UCSD-AML1 (cell line): ENCODE results near the gene TFB2M.

Source experiments
- DNase-seq: peaks from one replicate; lab custom pipeline; 2025; ENCODE audit not compliant: unreplicated experiment; lab: John Stamatoyannopoulos, UW

Gene TFB2M

DNA sequence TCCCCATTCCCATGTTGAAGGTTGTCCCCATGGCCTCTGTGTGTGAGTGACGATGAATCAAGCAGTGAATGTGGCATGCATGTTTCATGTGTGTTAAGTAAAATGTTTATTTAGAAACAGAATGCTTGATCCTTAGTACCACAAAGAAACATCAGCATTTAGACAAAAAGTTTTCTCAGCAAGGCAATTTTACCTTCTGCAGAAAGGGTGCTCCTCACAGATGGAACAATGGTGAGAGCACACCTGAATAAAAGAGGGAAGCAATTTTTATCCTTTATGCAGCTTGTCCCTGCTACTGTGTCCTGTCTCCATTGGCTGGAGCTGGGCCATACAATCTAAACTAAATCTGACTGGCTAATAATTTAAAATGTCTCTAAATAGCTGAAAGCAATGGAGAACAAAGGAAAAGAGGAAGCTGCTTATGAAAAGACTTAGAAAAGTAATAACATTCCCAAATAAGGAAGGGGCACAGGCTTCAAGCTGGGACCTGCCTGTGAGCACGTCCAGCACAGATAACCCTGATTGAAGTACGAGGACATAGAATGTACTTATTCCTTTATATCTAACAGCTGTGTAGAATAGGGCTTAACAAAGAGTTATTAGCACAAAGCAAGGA, 50.6 kb downstream of the TFB2M start:
- no peak for DNase-seq

DNA sequence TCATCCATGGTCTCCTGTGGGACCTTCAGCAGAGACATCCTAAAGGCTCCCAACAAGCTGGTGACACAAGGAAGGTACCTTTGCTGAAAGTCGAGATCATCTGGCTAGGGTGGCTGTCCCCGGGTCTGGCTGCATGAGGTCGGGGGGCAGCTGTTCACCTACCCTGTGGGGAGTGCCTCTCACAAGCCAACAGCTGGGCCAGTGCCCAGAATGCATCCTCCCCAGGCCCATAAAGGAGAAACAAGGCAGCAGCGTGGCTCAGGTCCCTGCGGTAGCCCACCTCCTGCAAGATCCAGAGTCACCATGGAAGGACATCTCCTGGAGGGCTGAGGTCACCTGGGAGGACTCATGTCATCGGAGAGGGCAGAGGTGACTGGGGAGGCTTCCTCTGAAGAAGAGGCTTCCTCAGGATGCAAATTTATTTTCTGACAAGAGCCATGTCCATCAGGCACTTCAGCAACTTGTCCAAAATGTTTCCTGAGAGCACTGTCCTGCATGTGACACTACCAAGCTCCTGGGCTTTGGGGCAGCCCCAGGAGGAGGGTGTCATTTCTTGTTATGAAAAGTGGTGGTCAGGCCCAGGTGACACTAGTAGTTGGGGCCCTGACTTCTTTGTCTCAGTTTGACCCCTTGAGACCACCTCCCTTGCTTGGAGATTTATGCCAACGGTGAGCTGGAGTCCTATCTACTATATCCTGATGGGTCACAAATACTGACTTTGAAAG, 52.3 kb downstream of the TFB2M start:
- DNase-seq, result no peak

DNA sequence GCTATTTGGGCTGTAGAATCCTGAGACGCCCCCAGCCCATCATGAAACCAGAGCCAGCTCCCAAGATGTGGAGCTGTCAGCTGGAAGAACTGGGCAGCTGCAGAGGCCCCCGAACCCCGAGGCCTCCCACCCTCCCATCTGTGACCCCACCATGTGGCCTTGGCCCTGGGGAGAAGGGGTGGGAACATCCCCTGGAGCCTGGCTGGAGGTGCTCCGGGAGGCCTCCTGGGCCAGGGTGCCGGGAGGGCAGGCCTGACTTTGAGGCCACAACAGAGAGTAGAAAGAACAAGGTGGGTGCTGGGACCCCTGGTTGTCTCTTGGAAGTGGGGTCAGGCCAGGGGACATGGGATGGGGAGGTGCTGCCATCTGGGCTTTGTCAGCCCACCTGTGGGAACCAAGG, 53.0 kb downstream of the TFB2M start:
- no peak for DNase-seq

DNA sequence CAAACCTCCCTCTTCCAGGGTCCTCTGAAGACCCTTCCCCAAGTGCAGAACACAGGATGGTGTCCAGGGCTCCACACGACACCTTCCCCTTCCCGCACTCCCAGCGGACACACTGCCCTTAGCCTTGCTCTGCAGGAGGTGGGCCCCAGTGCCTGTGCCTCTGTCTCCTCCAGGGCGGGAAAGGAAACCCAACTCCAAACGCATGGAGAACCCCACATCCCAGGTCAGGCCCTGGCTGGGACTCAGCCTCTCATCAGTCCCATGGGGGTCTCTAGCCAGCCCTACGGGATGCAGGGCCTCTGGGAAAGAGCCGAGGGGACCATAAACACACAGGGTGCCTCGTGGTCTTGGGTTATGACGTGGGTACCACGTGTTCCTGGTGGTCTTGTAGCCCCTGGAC, 53.4 kb downstream of the TFB2M start:
- no peak for DNase-seq

DNA sequence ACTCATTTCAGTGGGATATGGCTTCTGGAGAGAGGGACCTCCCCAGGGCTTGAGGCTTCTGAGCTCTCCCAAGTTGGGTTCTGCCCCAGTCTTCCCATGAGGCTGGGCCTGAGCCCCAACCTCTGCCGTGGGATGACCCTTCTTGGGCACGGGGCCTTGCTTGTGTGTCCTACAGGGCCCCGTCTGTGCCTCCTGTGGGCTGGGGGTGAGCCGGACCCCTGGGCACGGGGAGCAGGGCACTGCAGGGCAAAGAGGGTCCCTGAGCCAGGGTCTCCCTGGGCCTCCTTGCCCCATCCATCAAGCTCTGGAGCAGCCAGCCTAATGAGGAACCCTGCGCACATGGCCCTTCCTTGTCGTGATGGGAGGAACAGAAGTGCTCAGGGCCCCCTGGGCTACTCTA, 53.8 kb downstream of the TFB2M start:
- no peak for DNase-seq

DNA sequence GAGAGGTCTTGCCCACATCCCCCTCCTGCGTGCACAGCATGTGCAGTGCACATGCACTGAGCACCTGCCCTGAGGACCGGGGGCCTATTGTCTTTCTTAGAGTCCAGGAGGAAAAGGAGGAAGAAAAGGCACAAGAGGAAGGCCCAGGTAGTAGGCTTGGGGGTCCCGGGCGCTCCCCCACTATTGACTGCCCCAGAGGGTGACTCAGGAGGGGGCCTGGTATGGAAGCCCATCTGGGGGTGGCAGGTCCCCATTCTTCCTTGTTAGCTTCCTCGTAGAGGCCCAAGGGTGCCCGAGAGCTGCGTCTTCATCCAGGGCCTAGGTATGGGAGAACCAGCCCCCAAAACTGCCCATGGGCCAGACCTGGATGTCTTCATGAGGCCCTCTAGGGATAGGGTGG, 54.9 kb downstream of the TFB2M start:
- DNase-seq, result no peak

DNA sequence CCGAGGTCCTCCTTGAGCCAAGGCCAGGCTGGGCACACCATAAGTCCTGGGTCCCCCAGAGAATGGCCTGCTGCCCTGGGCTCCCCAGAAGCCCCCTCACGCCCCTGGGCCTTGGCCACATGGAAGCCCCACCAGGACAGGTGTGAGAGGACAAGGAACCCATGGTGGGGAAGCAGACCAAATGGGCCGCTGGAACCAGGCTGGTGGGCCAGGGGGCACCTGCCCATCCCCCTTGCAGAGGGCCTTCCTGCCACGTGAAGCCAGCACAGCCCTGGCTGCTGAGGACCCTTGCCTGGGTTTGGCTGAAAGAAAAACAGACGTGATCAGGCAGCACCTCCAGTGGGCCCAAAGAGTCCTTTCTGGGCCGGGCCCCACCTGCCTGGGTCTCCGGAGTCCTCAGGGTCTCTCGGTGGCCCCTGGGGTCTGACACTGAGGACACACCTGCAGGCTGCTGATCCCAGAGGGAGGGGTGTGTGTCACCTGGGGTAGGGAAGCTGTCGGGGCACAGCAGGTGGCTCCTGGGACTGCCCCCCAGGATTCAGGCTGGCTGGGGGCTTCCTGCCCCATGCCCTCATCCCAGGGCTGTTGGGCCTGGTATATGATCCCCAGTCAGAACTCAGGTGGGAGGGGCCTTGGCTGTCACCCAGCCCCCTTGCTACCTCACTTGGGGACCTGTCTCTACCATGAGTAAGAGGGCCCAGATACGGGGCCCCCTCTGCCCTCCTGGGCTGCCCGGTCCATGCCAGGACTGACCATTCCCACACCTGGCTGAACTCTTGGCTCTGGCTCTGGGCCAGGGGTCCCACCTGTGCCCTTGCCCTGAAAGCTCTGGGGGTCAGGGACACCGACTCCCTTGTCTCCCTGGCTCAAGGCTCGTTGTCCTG, 55.7 kb downstream of the TFB2M start:
- no peak for DNase-seq

DNA sequence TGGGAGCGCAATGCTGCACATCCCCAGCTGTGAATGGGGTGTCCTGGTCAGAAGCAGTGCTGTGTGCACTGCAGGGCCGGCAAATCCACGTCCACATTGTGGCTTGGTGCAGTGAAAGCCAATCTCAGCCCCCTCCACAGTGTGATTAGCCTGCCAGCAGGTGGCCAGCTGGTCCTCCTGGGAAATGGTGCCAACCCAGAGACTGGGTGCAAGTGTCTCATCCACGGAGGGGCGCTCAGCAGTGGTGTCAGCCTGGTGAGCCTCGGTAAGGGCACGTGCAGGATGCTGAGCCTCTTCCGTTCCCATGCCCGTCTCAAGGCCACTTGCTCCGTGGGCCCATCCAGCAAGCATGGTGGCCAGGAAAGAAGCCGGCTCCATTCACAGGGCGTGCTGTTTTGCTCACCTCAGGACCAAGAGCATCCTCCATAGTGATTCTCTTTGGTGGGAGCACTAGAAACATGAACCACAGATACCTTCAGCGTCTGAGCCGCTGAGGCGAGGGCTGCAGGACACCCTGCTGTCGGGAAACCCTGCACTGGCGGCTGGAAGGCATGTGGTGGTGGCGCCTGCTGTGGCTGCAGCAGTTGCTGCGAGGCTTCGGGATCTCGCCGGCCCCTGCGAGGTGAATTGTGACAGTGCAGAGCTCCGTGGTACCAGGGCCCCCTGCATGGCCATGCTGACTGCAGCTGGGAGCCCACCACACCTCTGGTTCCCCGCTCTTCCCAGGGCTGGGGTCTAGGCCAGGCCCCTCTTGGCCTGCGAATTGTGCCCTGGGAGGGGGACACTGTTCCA, 57.0 kb downstream of the TFB2M start:
- DNase-seq, result no peak

DNA sequence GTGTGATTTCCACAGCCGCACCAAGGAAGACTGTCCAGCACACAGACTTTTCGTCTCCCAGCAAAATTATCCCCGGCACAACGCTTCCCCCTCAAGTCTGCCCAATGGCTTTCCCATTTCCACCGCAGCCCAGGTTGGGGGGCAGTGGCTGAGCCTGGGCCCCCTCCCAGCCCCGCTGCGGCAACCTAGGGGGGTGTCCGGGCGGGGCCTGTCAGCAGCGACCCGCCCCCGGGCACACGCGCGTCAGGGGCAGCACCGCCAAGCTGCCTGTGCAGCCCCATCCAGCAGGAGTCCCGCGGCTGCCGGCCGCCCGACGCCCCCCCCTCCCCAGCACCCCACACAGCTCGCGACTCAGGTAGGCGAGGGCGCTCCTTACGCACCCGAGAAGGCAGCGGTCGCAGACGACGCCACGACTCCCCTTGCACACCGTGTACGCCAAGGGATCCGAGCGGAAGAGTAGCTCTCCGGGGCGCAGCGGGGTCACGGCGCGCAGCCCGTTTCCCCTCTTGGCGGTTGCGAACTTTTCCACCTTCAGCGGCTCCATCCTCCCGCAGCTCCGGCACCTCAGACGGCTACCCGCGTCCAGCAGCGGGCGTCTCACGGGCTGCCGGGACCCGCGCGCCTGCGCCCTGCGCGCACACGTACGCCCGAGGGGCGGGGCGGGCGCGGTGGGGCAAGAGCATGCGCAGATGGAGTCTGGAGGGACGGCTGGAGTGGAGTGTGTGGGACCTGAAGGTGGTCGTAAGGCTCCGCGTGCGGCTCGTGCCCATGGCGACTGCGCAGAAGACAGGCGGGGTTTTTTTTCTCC, 59.2 kb downstream of the TFB2M start, which contains the start of gene SMYD3:
Gene SMYD3, minus strand, starts transcription at position 606 of the 808 bp plus-strand sequence.
- peak; percentile 89 for DNase-seq

DNA sequence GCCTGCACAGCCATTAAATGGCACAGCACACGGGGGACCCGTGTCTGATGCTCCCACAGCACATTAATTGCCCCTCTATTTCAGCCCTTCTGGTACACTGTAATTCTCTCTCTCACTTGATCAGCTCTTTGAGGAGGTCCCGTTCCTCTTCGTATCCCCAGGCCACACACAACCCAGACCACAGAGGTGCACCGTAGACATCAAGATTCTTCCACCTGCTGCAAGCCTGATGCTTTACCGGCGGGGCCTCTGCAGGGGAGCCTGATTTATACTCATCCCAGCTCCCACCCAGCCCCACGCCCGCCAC, 59.7 kb downstream of the TFB2M start:
- DNase-seq, result no peak

DNA sequence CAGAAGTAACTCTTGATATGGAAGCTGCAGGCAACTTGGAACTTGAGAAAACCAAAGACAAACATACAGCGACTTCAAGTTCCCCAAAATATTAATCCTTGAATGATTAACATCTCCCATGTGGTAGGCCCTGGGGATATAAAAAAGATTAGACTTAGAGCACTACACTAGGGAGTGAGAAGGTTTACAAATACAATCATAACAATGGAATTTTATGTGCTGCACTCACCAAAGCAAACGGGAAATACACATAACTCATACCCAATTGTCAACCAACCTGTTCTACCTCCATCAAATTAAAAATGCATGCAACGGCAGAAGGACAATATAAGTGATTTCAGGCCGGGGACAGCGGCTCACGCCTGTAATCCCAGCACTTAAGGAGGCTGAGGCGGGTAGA, 62.7 kb downstream of the TFB2M start:
- no peak for DNase-seq

DNA sequence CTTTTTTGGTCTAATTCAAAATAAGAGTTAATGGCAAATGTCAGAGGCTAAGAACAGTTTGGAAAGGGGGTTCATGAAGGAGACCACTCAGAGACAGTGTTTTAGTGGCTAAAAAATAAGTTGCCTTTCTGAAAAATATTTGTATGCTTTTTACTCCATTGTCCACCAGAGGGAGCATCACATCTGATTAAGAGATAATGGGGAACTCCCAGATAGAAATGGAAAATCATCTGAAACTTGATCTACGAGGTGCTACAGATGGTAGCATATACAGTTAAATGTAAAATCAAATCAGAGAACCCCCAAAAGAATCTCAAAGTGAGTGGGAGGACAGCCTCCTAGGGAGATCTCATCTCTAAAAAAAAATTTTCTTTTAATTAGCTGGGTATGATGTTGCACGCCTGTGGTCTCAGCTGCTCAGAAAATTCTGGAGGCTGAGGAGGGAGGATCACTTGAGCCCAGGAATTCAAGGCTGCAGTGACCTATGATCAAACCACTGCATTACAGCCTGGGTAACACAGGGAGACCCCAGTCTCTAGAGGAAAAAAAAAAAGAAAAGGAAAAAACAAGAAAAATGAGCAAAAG, 68.6 kb downstream of the TFB2M start:
- no peak for DNase-seq

DNA sequence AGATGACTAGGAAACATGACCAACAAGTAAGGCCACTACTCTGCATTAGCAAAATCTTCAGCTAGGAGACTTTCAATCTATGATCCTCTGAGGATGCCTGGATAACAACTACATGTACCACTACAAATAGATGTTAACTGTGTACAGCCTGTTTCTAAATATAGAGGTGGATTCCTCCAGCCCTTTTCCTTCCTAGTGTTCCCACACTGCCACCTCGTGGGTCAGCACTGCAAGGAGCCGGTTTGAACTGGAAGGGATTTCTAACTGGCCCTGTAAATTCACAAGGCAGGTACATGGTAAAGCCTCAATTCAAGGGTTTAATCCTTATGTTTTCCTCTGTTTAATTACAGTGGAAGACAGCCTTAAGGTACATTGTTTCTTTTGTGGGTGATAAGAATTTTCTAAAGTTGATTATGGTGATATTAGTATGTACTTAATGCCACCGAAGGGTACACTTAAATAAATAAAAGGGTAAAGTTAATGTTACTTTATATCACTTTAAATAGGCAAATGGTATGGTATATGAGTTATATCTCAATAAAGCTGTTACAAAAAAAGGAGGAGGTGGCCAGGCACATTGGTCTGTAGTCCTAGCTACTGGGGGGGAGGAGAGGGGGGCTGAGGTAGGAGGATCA, 73.3 kb downstream of the TFB2M start:
- peak; percentile 62 for DNase-seq

DNA sequence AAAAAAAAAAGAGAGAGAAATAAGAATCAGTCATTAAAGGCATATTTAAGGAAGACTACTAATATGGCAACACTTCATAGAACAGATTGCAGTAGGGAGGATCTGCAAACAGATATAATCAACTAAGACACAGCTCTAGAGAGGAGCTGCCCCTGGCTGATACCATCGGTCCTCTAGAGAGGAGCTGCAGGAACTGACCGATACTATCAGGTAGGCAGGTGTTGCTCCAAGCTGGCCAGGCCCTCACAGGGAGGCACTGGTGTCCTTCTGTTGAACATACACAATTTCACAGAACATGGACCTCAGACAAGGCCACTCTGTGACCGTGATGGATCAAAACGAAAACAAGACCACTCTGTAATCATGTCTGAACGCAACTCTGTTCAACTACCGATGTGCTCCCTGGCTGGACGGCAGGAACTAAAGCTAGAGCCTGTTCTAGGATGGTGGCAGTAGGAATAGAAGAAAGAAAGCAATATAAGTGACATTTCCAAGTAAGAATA, 74.5 kb downstream of the TFB2M start:
- no peak for DNase-seq
